Thymus (tissue), 11 donors: Measurements from ENCODE around the gene RGS6. TPM values are rescaled to one million over a fixed set of nuclear protein-coding genes. Genes with fewer than 3 reads are reported as not detected.
A peak's percentile ranks its signal among the peaks of the same experiment; 100 is the strongest.
"Not testable (repeated sequence)": the region's sequence is repeated elsewhere in the genome, so short reads cannot be mapped to it uniquely, and the experiment has no call there.

Source experiments
- DNase-seq, 9 donors: peaks; one replicate each; pipeline ENCODE4 v3.0.0-alpha.2; 2013; ENCODE audit warnings: low spot score in 9 of 9, low read depth in 6 of 9, missing footprints in 1 of 9
- H3K27ac ChIP-seq, 2 donors: one replicate each; pipeline ENCODE4 v1.5.1; 2013; ENCODE audit warnings: control low read depth in 1 of 2, low read depth in 1 of 2, low read length in 1 of 2, mild to moderate bottlenecking in 1 of 2, moderate library complexity in 1 of 2
- H3K27me3 ChIP-seq, 2 donors: one replicate each; pipeline ENCODE4 v1.5.1; 2013; ENCODE audit warnings: low read length in 1 of 2; ENCODE audit not compliant: control insufficient read depth in 2 of 2, insufficient read depth in 1 of 2
- H3K36me3 ChIP-seq, 2 donors: one replicate each; pipeline ENCODE4 v1.5.1; 2013; ENCODE audit warnings: low read length in 1 of 2, mild to moderate bottlenecking in 1 of 2, moderate library complexity in 1 of 2; ENCODE audit not compliant: control insufficient read depth in 2 of 2, insufficient read depth in 2 of 2
- H3K4me1 ChIP-seq, 2 donors: one replicate each; pipeline ENCODE4 v1.5.1; 2013; ENCODE audit warnings: low read length in 2 of 2; ENCODE audit not compliant: control insufficient read depth in 2 of 2, insufficient read depth in 2 of 2
- H3K4me3 ChIP-seq, 2 donors: one replicate each; pipeline ENCODE4 v1.5.1; 2013; ENCODE audit warnings: low read length in 2 of 2, control low read depth in 1 of 2, mild to moderate bottlenecking in 1 of 2
- H3K9me3 ChIP-seq, 2 donors: one replicate each; pipeline ENCODE4 v1.5.1; 2013; ENCODE audit warnings: low read length in 1 of 2, mild to moderate bottlenecking in 1 of 2; ENCODE audit not compliant: control insufficient read depth in 2 of 2, insufficient read depth in 1 of 2
- WGBS: extraction: QIAGEN DNeasy Blood & Tissue Kit; methylation state at CpG from one replicate; pipeline ENCODE4 v1.1.7; 2013; 5-methylcytosine and 5-hydroxymethylcytosine counted together
- polyA plus RNA-seq: library from polyadenylated mRNA; stranded (reverse); fragments of 200-250 nt; gene quantifications from one replicate; pipeline ENCODE4 v1.2.3, GENCODE V29; 2013
- total RNA-seq: library from RNA; stranded (reverse); fragments of 120-200 nt; gene quantifications from one replicate; pipeline ENCODE4 v1.2.4, GENCODE V29; 2013
- donor health status: healthy.

RGS6 gene
- total and polyA plus RNA-seq, 2 donors, result 0.28 to 0.80 TPM

GRCh38 chr14:72466325-72466724 is 534.1 kb downstream of the RGS6 start:
- Histone ChIP-seq H3K9me3 (no peaks in the 10 kb centered on the region), H3K27ac (no peak overlapping the region), H3K4me3 (no peak overlapping the region), H3K27me3 (no peaks in the 10 kb centered on the region), H3K36me3 (no peaks in the 10 kb centered on the region), H3K4me1 (no peaks in the 10 kb centered on the region)
- no peak for DNase-seq

- no peak overlapping the region for H3K27ac ChIP-seq
- no peak for DNase-seq
- no peaks in the 10 kb centered on the region for H3K36me3 ChIP-seq
- H3K27me3 ChIP-seq, result no peaks in the 10 kb centered on the region
- H3K4me3 ChIP-seq, result no peak overlapping the region
- peaks cover 3 to 12% of the 10 kb centered on the region in 2 donors for H3K4me1 ChIP-seq
- no peaks in the 10 kb centered on the region for H3K9me3 ChIP-seq
- WGBS, result 97% methylated on average over 6 of the region's 6 CpGs
Observed at GRCh38 chr14:72471346-72471745, 539.1 kb downstream of the RGS6 start.

GRCh38 chr14:72472845-72473244 is 540.6 kb downstream of the RGS6 start:
- Histone ChIP-seq H3K27me3 (no peaks in the 10 kb centered on the region), H3K27ac (no peak overlapping the region), H3K36me3 (no peaks in the 10 kb centered on the region), H3K4me3 (no peak overlapping the region), H3K4me1 (peaks cover 7 to 27% of the 10 kb centered on the region in 2 donors), H3K9me3 (no peaks in the 10 kb centered on the region)
- 94% methylated on average over 14 of the region's 14 CpGs for WGBS
- DNase-seq, result no peak

- Histone ChIP-seq H3K9me3 (no peaks in the 10 kb centered on the region), H3K27ac (peak overlapping the region in 1 of 2 donors; percentile 48), H3K36me3 (no peaks in the 10 kb centered on the region), H3K27me3 (no peaks in the 10 kb centered on the region), H3K4me1 (peaks cover 10 to 52% of the 10 kb centered on the region in 2 donors), H3K4me3 (no peak overlapping the region)
- DNase-seq, result peak; percentile 40 to 89 (median 65)
- 4% methylated on average over 8 of the region's 8 CpGs for WGBS
Observed at GRCh38 chr14:72476657-72477499, 544.6 kb downstream of the RGS6 start.

- H3K4me1 ChIP-seq, result peaks cover 10 to 49% of the 10 kb centered on the region in 2 donors
- H3K9me3 ChIP-seq, H3K36me3 ChIP-seq, H3K27ac ChIP-seq, H3K4me3 ChIP-seq, H3K27me3 ChIP-seq, DNase-seq: not testable (repeated sequence)
- 53% methylated on average over 5 of the region's 5 CpGs for WGBS
Observed at GRCh38 chr14:72477578-72477977, 545.3 kb downstream of the RGS6 start.

- Histone ChIP-seq H3K4me3 (no peak overlapping the region), H3K27me3 (no peaks in the 10 kb centered on the region), H3K27ac (no peak overlapping the region), H3K36me3 (no peaks in the 10 kb centered on the region), H3K9me3 (no peaks in the 10 kb centered on the region), H3K4me1 (peaks cover 10 to 49% of the 10 kb centered on the region in 2 donors)
- 89% methylated on average over 8 of the region's 8 CpGs for WGBS
- no peak for DNase-seq
Observed at GRCh38 chr14:72478471-72478893, 546.3 kb downstream of the RGS6 start.

GRCh38 chr14:72479461-72479931 is 547.3 kb downstream of the RGS6 start:
- 89% methylated on average over 3 of the region's 3 CpGs for WGBS
- no peak for DNase-seq
- peaks cover 10 to 49% of the 10 kb centered on the region in 2 donors for H3K4me1 ChIP-seq
- H3K27ac ChIP-seq, result no peak overlapping the region
- H3K36me3 ChIP-seq, result no peaks in the 10 kb centered on the region
- no peaks in the 10 kb centered on the region for H3K27me3 ChIP-seq
- no peak overlapping the region for H3K4me3 ChIP-seq
- H3K9me3 ChIP-seq, result no peaks in the 10 kb centered on the region

GRCh38 chr14:72480464-72481243 is 548.4 kb downstream of the RGS6 start:
- H3K9me3 ChIP-seq, result no peaks in the 10 kb centered on the region
- peaks cover 10 to 49% of the 10 kb centered on the region in 2 donors for H3K4me1 ChIP-seq
- 28% methylated on average over 13 of the region's 13 CpGs for WGBS
- DNase-seq, result peak in 1 of 9 donors; percentile 33
- H3K36me3 ChIP-seq, result no peaks in the 10 kb centered on the region
- H3K27me3 ChIP-seq, result no peaks in the 10 kb centered on the region
- no peak overlapping the region for H3K4me3 ChIP-seq
- H3K27ac ChIP-seq, result no peak overlapping the region

- H3K4me1 ChIP-seq, result peaks cover 5 to 29% of the 10 kb centered on the region in 2 donors
- WGBS, result 96% methylated on average over 3 of the region's 3 CpGs
- no peaks in the 10 kb centered on the region for H3K36me3 ChIP-seq
- H3K27me3 ChIP-seq, result no peaks in the 10 kb centered on the region
- no peak overlapping the region for H3K4me3 ChIP-seq
- DNase-seq, result no peak
- no peak overlapping the region for H3K27ac ChIP-seq
- H3K9me3 ChIP-seq, result no peaks in the 10 kb centered on the region
Observed at GRCh38 chr14:72483311-72483710, 551.1 kb downstream of the RGS6 start.
